Measurements from ENCODE around the gene ATP8B1.

DNA sequence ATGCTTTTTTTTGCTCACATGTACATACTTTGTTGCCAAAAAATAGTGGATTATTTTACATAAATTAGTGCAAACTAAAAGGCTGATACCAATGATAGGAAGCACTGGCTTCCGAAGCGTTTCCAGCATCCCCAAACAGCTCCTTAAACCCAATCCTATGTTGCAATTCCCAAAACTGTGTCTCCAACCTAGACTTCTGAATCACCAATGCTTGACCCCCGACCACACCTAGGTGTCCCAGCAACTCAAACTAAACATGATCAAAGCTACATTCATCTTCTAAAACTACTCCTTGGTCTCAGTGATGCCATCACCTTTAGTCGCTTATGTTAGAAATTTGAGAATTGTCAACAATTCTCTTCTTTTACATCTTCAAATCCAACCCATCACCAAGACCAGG lies 13.4 kb downstream of the ATP8B1 start:
- TF ChIP-seq, protein P1, sequence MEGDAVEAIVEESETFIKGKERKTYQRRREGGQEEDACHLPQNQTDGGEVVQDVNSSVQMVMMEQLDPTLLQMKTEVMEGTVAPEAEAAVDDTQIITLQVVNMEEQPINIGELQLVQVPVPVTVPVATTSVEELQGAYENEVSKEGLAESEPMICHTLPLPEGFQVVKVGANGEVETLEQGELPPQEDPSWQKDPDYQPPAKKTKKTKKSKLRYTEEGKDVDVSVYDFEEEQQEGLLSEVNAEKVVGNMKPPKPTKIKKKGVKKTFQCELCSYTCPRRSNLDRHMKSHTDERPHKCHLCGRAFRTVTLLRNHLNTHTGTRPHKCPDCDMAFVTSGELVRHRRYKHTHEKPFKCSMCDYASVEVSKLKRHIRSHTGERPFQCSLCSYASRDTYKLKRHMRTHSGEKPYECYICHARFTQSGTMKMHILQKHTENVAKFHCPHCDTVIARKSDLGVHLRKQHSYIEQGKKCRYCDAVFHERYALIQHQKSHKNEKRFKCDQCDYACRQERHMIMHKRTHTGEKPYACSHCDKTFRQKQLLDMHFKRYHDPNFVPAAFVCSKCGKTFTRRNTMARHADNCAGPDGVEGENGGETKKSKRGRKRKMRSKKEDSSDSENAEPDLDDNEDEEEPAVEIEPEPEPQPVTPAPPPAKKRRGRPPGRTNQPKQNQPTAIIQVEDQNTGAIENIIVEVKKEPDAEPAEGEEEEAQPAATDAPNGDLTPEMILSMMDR (IDR thresholded peaks at IDR 0.05; ENCODE audit: insufficient read depth, low read length) = no peak
- no peak for TF ChIP-seq POLR2AphosphoS5 (IDR thresholded peaks at IDR 0.05; ENCODE audit: low read depth)
- TF ChIP-seq, protein P2, sequence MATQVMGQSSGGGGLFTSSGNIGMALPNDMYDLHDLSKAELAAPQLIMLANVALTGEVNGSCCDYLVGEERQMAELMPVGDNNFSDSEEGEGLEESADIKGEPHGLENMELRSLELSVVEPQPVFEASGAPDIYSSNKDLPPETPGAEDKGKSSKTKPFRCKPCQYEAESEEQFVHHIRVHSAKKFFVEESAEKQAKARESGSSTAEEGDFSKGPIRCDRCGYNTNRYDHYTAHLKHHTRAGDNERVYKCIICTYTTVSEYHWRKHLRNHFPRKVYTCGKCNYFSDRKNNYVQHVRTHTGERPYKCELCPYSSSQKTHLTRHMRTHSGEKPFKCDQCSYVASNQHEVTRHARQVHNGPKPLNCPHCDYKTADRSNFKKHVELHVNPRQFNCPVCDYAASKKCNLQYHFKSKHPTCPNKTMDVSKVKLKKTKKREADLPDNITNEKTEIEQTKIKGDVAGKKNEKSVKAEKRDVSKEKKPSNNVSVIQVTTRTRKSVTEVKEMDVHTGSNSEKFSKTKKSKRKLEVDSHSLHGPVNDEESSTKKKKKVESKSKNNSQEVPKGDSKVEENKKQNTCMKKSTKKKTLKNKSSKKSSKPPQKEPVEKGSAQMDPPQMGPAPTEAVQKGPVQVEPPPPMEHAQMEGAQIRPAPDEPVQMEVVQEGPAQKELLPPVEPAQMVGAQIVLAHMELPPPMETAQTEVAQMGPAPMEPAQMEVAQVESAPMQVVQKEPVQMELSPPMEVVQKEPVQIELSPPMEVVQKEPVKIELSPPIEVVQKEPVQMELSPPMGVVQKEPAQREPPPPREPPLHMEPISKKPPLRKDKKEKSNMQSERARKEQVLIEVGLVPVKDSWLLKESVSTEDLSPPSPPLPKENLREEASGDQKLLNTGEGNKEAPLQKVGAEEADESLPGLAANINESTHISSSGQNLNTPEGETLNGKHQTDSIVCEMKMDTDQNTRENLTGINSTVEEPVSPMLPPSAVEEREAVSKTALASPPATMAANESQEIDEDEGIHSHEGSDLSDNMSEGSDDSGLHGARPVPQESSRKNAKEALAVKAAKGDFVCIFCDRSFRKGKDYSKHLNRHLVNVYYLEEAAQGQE (IDR thresholded peaks at IDR 0.05; ENCODE audit: insufficient replicate concordance, low read depth) = no peak
- no peak for TF ChIP-seq GABPA (IDR thresholded peaks at IDR 0.05; ENCODE audit: low read depth)
- TF ChIP-seq SPI1 (IDR thresholded peaks at IDR 0.05; ENCODE audit: borderline replicate concordance, low read depth) = no peak
